ENCODE data around the gene SERP2. TPM values are rescaled to one million over a fixed set of nuclear protein-coding genes. Genes with fewer than 3 reads are reported as not detected.

Gene SERP2
- total RNA-seq, 1 experiment from 2014 or later, result not detected

GRCh38 chr13:44439452-44440024, 65.9 kb downstream of the SERP2 start:
- TF ChIP-seq CTCF (IDR thresholded peaks at IDR 0.05; ENCODE audit: insufficient read depth in 1 of 2, low read depth in 1 of 2, low read length in 1 of 2, severe bottlenecking in 1 of 2, unreplicated experiment in 1 of 2), result no peak
- DNase-seq, result no peak
- Histone ChIP-seq H3K4me1 (peaks cover 12% of the 10 kb centered on the region), H3K4me3 (ENCODE audit: low read depth, low read length) (no peak overlapping the region), H3K27me3 (replicated peaks; ENCODE audit: control insufficient read depth, insufficient read depth, low read length) (no peaks in the 10 kb centered on the region), H3K36me3 (ENCODE audit: control insufficient read depth, insufficient read depth, low read length) (peaks cover 2% of the 10 kb centered on the region), H3K9me3 (no peaks in the 10 kb centered on the region)
- no TSS peak for BruUV-seq (replicated peaks)
- H3K36me3 Mint-ChIP-seq (ENCODE audit: insufficient read depth, unreplicated experiment), result peaks cover 26% of the 10 kb centered on the region
- intact Hi-C loops (cut with micrococcal nuclease; ENCODE audit: unreplicated experiment), result loop anchor here (1.0 to 5.0 kb wide), 2 partner anchors 32 to 452 kb away; no protein-coding TSS in a partner anchor
- no peak overlapping the region for H3K4me3 Mint-ChIP-seq (ENCODE audit: unreplicated experiment)
- no peak overlapping the region for H3K27ac Mint-ChIP-seq (ENCODE audit: unreplicated experiment)
- ChIA-PET POLR2A (no interaction called here), CTCF (interaction anchor here (1.2 kb wide), 1 partner anchor 394 kb away, joined by 5 read pairs; no protein-coding TSS in a partner anchor)
- peaks cover 17% of the 10 kb centered on the region for H3K4me1 Mint-ChIP-seq (ENCODE audit: low read depth, unreplicated experiment)
- H3K9me3 Mint-ChIP-seq (ENCODE audit: unreplicated experiment), result no peaks in the 10 kb centered on the region
- H3K27me3 Mint-ChIP-seq (ENCODE audit: insufficient read depth, unreplicated experiment), result no peaks in the 10 kb centered on the region

DNA sequence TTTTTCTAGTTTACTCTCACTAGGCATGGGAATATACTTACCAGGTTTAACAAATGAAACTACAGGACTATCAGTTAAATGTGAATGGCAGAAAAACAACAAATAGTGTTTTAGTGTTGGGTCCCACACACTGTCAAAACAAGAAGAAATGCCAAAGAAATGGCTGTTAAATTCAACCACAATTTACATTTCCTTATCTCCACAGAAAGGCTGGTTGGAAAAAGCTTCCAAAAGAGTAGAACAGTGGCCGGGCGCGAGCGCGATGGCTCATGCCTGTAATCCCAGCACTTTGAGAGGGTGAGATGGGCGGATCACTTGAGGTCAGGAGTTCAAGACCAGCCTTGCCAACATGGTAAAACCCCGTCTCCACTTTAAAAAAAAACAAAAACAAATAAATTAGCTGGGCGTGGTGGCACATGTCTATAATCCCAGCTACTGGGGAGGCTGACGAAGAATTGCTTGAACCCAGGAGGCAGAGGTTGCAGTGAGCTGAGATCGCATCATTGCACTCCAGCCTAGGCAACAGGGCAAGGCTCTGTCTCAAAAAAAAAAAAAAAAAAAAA, 66.5 kb downstream of the SERP2 start:
- no peaks in the 10 kb centered on the region for H3K36me3 ChIP-seq (ENCODE audit: control insufficient read depth, insufficient read depth, low read length)
- Mint-ChIP-seq H3K4me1 (ENCODE audit: low read depth, unreplicated experiment) (peaks cover 12% of the 10 kb centered on the region), H3K27me3 (ENCODE audit: insufficient read depth, unreplicated experiment) (no peaks in the 10 kb centered on the region), H3K4me3 (ENCODE audit: unreplicated experiment) (no peak overlapping the region), H3K27ac (ENCODE audit: unreplicated experiment) (no peak overlapping the region), H3K36me3 (ENCODE audit: insufficient read depth, unreplicated experiment) (peaks cover 20% of the 10 kb centered on the region), H3K9me3 (ENCODE audit: unreplicated experiment) (no peaks in the 10 kb centered on the region)
- H3K27me3 ChIP-seq (replicated peaks; ENCODE audit: control insufficient read depth, insufficient read depth, low read length), result no peaks in the 10 kb centered on the region
- intact Hi-C loops (cut with micrococcal nuclease; ENCODE audit: unreplicated experiment), result no loop called here
- ChIA-PET POLR2A (no interaction called here), CTCF (no interaction called here)
- no peak for TF ChIP-seq CTCF (IDR thresholded peaks at IDR 0.05; ENCODE audit: insufficient read depth in 1 of 2, low read depth in 1 of 2, low read length in 1 of 2, severe bottlenecking in 1 of 2, unreplicated experiment in 1 of 2)
- no peak overlapping the region for H3K4me3 ChIP-seq (ENCODE audit: low read depth, low read length)
- DNase-seq, result no peak
- peaks cover 9% of the 10 kb centered on the region for H3K4me1 ChIP-seq
- BruUV-seq (replicated peaks), result no TSS peak
- H3K9me3 ChIP-seq, result no peaks in the 10 kb centered on the region

Other genes starting within 250 kb of the SERP2 start
- gene TSC22D1, start 202.5 kb downstream of the SERP2 start, total RNA-seq (2022), result 140 and 159 TPM in 2 replicates

Data from Caco-2 (cell line).